Endothelial cell of umbilical vein (primary cell): ENCODE results near the gene KLF13. TPM values are rescaled to one million over a fixed set of nuclear protein-coding genes. Genes with fewer than 3 reads are reported as not detected.

ENCODE experiments used
- BruUV-seq: library from RNA; stranded (reverse); fragments of 400-500 nt; replicated peaks from 2 replicates; lab custom pipeline; 2021; lab: Mats Ljungman, UMichigan
- CTCF ChIA-PET: fragments of 300-600, 350-600 bp; sonication (Branson Sonifier 250); formaldehyde crosslinking; loops from one replicate; lab custom pipeline; 2021; ENCODE audit warnings: antibody characterized with exemption, inconsistent platforms; lab: Charles Lee
- POLR2A ChIA-PET: fragments of 300-600, 350-600 bp; sonication (Branson Sonifier 250); formaldehyde crosslinking; loops from one replicate; lab custom pipeline; 2021; ENCODE audit warnings: antibody characterized with exemption, inconsistent platforms; lab: Charles Lee
- DNase-seq: peaks from one replicate; pipeline ENCODE4 v3.0.0-alpha.2; 2011; ENCODE audit warnings: low read depth, low spot score
- FAIRE-seq: peaks from 2 replicates; lab custom pipeline; 2011; peaks lifted over from hg19 to GRCh38; lab: Jason Lieb, UNC
- H2AFZ ChIP-seq: 2 replicates; pipeline ENCODE4 v1.6.0; 2012; ENCODE audit warnings: low read depth, low read length, control low read depth, inconsistent platforms
- H3K27ac ChIP-seq: 2 replicates; pipeline ENCODE4 v1.5.1; 2011; ENCODE audit warnings: low read depth, mild to moderate bottlenecking, control low read depth, low read length, moderate library complexity; ENCODE audit not compliant: insufficient read depth
- H3K27me3 ChIP-seq, 2 experiments: 2 replicates each; pipeline versions ENCODE4 v1.6.0 to v1.6.1; 2011; ENCODE audit warnings: low read length in 2 of 2, mixed read lengths in 1 of 2; ENCODE audit not compliant: control insufficient read depth in 2 of 2, insufficient read depth in 2 of 2
- H3K36me3 ChIP-seq, 2 experiments: 2 replicates in 1 of 2; 3 replicates in 1 of 2; pipeline ENCODE4 v1.5.1; 2011; ENCODE audit warnings: low read length in 2 of 2, mild to moderate bottlenecking in 1 of 2, moderate library complexity in 1 of 2; ENCODE audit not compliant: control insufficient read depth in 2 of 2, insufficient read depth in 2 of 2; ENCODE audit errors: extremely low read depth in 1 of 2
- H3K4me1 ChIP-seq: 3 replicates; pipeline ENCODE4 v1.5.1; 2011; ENCODE audit warnings: mild to moderate bottlenecking, low read length; ENCODE audit not compliant: control insufficient read depth, insufficient read depth; ENCODE audit errors: extremely low read depth
- H3K4me2 ChIP-seq: 2 replicates; pipeline ENCODE4 v1.6.1; 2011; ENCODE audit warnings: low read length, control low read depth, mixed read lengths; ENCODE audit not compliant: insufficient read depth
- H3K4me3 ChIP-seq, 3 experiments: fragments of 200-600 bp in 1 of 3; sonication (generic), shearing (Covaris generic) in 1 of 3; replicated peaks in 1 of 3; 2 replicates each; pipeline ENCODE4 v1.5.1; 2011 to 2016; ENCODE audit warnings: control low read depth in 3 of 3, low read length in 3 of 3, mild to moderate bottlenecking in 2 of 3, inconsistent platforms in 1 of 3, low read depth in 1 of 3, moderate library complexity in 1 of 3; ENCODE audit not compliant: insufficient read depth in 1 of 3
- H3K79me2 ChIP-seq: 2 replicates; pipeline ENCODE4 v1.6.0; 2012; ENCODE audit warnings: low read length, inconsistent platforms; ENCODE audit not compliant: control insufficient read depth, insufficient read depth
- H3K9ac ChIP-seq: replicated peaks from 2 replicates; pipeline ENCODE3; 2011; ENCODE audit warnings: low read length, control low read depth; ENCODE audit not compliant: insufficient read depth; ENCODE audit errors: extremely low read depth
- H3K9me1 ChIP-seq: replicated peaks from 3 replicates; pipeline ENCODE4 v1.6.0; 2011; ENCODE audit warnings: mild to moderate bottlenecking, low read length; ENCODE audit not compliant: control insufficient read depth, insufficient read depth; ENCODE audit errors: extremely low read depth
- H3K9me3 ChIP-seq: replicated peaks from 2 replicates; pipeline ENCODE4 v1.5.1; 2012; ENCODE audit warnings: low read length, inconsistent platforms; ENCODE audit not compliant: control insufficient read depth, insufficient read depth
- H4K20me1 ChIP-seq: replicated peaks from 2 replicates; pipeline ENCODE3; 2011; ENCODE audit warnings: mild to moderate bottlenecking, low read length; ENCODE audit not compliant: control insufficient read depth, insufficient read depth; ENCODE audit errors: extremely low read depth
- EZH2 ChIP-seq: IDR thresholded peaks from 2 replicates; pipeline ENCODE4 v1.6.1; 2012; ENCODE audit warnings: borderline replicate concordance, low read depth, mild to moderate bottlenecking, moderate library complexity, low read length, inconsistent platforms; ENCODE audit not compliant: severe bottlenecking
- JUN ChIP-seq: IDR thresholded peaks from 2 replicates; pipeline ENCODE4 v1.6.1; 2011; ENCODE audit warnings: borderline replicate concordance, low read depth; ENCODE audit not compliant: insufficient read length, insufficient read depth
- MAX ChIP-seq: IDR thresholded peaks from 2 replicates; pipeline ENCODE4 v1.6.1; 2011; ENCODE audit not compliant: insufficient read depth, insufficient read length
- POLR2A ChIP-seq: IDR thresholded peaks from 2 replicates; pipeline ENCODE4 v1.6.1; 2012; ENCODE audit warnings: low read depth, mild to moderate bottlenecking, control low read depth, low read length
- POLR2AphosphoS5 ChIP-seq: IDR thresholded peaks from 2 replicates; pipeline ENCODE4 v1.6.1; 2012; ENCODE audit warnings: low read depth, mild to moderate bottlenecking, control low read depth, low read length, moderate library complexity; ENCODE audit not compliant: insufficient read depth
- dilution Hi-C: fragments of 300-500 bp; cut with MboI; formaldehyde crosslinking; loops from one replicate; pipeline ENCODE4 v1.15.0; 2019; ENCODE audit warnings: low sequenced_read_pairs; ENCODE audit not compliant: extremely low pct_ligation_motif_present
- intact Hi-C: fragments of 100-400 bp; cut with micrococcal nuclease; formaldehyde crosslinking; loops from one replicate; pipeline ENCODE4 v1.10.0; 2022
- polyA plus RNA-seq, 4 experiments: library from polyadenylated mRNA; depleted of rRNA in 3 of 4; stranded (reverse) in 3 of 4; unstranded in 1 of 4; fragments of >200 nt; gene quantifications; 2 replicates each; pipeline versions ENCODE4 v1.2.1 to v1.2.3, GENCODE V29; 2011 to 2012; ENCODE audit warnings: missing spikeins in 1 of 4
- total RNA-seq: library from RNA; stranded (reverse); gene quantifications from 2 replicates; pipeline ENCODE4 v1.2.3, GENCODE V29; 2021
- TF ChIP-seq, protein P1 (sequence below), 2 donors: IDR thresholded peaks; 1 replicate in 1 of 2; 2 replicates in 1 of 2; pipeline ENCODE4 v1.5.1; 2011; ENCODE audit warnings: low read length in 2 of 2, mild to moderate bottlenecking in 2 of 2, moderate library complexity in 2 of 2, control low read depth in 1 of 2, inconsistent platforms in 1 of 2, low read depth in 1 of 2; ENCODE audit not compliant: insufficient read depth in 1 of 2; ENCODE audit errors: extremely low read depth in 1 of 2

KLF13 gene
- total and polyA plus RNA-seq, 2 donors (not counting 3 experiments of a cell fraction or from before 2014, with no cell fraction given), result 10.1 to 31.9 TPM

GRCh38 chr15:31377030-31377429 is 50.4 kb downstream of the KLF13 start:
- no peaks in the 10 kb centered on the region for H3K9me3 ChIP-seq
- H3K79me2 ChIP-seq, result no peaks in the 10 kb centered on the region
- no peak overlapping the region for H3K27ac ChIP-seq
- no peaks in the 10 kb centered on the region for H3K4me1 ChIP-seq
- no peaks in the 10 kb centered on the region for H4K20me1 ChIP-seq
- no peak overlapping the region for H3K4me3 ChIP-seq
- dilution Hi-C loops (no loop called here), intact Hi-C loops (no loop called here)
- peaks cover 0 to 2% of the 10 kb centered on the region in 2 experiments for H3K36me3 ChIP-seq
- TF ChIP-seq JUN (no peak), POLR2A (no peak), POLR2AphosphoS5 (no peak), EZH2 (no peak), MAX (no peak)
- TF ChIP-seq, protein P1, sequence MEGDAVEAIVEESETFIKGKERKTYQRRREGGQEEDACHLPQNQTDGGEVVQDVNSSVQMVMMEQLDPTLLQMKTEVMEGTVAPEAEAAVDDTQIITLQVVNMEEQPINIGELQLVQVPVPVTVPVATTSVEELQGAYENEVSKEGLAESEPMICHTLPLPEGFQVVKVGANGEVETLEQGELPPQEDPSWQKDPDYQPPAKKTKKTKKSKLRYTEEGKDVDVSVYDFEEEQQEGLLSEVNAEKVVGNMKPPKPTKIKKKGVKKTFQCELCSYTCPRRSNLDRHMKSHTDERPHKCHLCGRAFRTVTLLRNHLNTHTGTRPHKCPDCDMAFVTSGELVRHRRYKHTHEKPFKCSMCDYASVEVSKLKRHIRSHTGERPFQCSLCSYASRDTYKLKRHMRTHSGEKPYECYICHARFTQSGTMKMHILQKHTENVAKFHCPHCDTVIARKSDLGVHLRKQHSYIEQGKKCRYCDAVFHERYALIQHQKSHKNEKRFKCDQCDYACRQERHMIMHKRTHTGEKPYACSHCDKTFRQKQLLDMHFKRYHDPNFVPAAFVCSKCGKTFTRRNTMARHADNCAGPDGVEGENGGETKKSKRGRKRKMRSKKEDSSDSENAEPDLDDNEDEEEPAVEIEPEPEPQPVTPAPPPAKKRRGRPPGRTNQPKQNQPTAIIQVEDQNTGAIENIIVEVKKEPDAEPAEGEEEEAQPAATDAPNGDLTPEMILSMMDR (IDR thresholded peaks at IDR 0.05; ENCODE audit: extremely low read depth in 1 of 2, insufficient read depth in 1 of 2, low read depth in 1 of 2, low read length in 2 of 2), result no peak
- CTCF ChIA-PET, result interaction anchor here (1.1 to 1.9 kb wide), 3 partner anchors 15 to 177 kb away, joined by 3 to 5 read pairs (median 3); no protein-coding TSS in a partner anchor
- no peaks in the 10 kb centered on the region for H3K27me3 ChIP-seq
- no peak overlapping the region for H2AFZ ChIP-seq
- no peak overlapping the region for H3K4me2 ChIP-seq
- FAIRE-seq, result no peak
- POLR2A ChIA-PET, result no interaction called here
- no peaks in the 10 kb centered on the region for H3K9me1 ChIP-seq
- H3K9ac ChIP-seq, result no peak overlapping the region
- BruUV-seq, result no TSS peak
- DNase-seq, result no peak
